ENCODE results near the gene ALKAL2.
"Not testable (repeated sequence)": the region's sequence is repeated elsewhere in the genome, so short reads cannot be mapped to it uniquely, and the experiment has no call there.

Gene ALKAL2, protein sequence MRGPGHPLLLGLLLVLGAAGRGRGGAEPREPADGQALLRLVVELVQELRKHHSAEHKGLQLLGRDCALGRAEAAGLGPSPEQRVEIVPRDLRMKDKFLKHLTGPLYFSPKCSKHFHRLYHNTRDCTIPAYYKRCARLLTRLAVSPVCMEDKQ

DNA sequence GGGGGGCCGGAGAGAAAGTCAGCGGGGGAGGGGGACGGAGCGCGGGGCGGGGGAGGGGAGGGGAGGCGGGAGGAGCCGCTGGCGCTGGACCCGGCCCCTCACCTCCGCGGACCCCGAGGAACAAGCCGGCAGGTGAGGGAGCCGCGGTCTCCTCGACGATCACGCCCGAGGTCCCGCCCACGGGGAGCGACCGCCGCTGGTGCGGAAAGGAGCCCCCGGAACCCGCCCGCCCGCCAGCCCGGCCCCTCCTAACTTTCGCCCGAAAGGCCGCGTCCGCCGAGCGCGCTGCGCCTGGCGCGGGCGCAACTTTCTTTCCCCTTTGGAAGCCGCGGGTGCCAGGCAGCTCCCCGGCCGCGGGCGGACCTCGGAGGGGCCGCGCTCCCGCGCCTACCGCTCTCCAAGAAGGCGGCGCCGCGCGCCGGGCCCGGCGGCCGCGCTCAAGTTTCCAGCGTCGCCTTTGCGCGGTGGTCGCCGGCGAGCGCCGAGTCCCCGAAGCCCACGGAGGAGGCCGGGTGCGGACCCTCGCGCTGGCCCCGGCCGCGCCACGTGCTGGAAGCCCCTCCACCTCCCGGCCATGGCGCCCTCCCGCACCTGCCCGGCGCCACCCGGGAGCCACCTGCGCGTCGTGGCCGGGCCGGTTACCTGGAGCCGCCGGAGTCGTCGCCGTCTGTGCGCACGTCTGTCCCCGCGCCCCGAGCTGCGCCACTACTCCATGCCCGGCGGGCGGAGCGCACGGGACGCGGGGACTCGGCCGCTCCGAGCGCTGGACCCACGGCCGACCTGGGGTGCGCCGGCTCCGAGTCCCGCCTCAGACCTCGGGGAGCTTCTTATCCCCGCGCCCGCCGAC lies at the start of gene ALKAL2:
Gene ALKAL2 (minus strand): TSS at position 181 of the 847 bp plus-strand sequence. CDS start 256 bp downstream, outside the sequence.
- no peak for DNase-seq

DNA sequence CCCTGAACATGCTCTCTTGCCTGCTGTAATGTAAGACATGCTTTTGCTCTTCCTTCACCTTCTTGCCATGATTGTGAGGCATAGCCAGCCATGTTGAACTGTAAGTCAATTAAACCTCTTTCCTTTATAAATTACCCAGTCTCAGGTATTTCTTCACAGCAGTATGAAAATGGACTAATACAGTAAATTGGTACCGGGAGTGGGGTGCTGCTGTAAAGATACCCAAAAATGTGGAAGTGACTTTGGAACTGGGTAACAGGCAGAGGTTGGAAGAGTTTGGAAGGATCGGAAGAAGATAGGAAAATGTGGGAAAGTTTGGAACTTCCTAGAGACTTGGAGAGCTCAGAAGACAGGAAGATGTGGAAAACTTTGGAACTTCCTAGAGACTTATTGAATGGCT lies 49.1 kb upstream of the ALKAL2 start:
- not testable (repeated sequence) for DNase-seq

DNA sequence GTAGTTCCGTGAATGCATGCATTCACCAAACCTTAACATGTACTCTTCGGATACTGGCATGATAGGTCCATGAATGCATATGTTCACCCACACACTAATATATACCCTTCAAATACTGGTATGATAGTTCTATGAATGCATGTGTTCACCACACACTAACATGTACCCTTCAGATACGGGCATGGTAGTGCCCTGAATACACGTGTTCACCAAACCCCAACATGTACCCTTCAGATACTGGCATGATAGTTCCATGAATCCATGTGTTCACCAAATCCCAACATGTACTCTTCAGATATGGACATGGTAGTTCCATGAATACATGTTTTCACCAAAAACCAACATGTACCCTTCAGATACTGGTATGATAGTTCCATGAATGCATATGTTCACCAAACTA lies 48.5 kb upstream of the ALKAL2 start:
- DNase-seq: no peak

DNA sequence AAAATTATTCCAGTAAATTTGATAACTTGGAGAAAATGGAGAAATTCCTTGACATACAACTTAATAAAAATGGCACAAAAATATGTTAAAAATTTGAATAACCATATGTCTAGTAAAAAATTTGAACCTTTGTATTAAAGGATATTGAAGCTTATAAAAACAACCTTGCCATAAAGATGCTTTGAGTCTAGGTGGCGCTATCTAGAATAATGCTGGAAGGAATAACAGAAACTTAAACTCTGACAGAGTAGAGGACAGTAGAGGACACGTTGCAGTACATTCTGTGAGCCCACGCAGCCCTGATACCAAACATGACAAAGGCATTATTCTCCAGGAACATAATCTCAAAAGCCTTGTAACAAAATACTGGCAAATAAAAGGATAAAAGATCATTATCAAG lies 44.7 kb upstream of the ALKAL2 start:
- no peak for DNase-seq

DNA sequence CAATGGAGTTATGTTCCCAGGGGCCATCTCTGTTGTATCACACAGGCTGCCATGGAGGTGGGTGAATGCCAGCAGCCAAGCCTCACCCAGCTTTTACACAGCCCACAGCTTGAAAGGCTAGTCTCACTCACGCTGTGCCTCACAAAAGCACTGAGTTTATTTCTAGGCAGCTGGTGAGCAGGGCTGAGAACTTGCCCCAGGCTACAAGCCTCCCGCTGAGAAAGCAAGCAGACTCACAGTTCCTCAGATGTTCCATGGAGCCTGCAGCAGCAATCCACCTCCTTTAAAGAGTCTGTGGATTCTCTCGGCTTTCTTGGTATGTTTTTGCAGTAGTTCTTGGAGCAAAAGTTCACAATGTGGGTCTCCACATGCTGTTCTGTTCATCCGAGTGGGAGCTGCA lies 40.9 kb upstream of the ALKAL2 start:
- DNase-seq: no peak

DNA sequence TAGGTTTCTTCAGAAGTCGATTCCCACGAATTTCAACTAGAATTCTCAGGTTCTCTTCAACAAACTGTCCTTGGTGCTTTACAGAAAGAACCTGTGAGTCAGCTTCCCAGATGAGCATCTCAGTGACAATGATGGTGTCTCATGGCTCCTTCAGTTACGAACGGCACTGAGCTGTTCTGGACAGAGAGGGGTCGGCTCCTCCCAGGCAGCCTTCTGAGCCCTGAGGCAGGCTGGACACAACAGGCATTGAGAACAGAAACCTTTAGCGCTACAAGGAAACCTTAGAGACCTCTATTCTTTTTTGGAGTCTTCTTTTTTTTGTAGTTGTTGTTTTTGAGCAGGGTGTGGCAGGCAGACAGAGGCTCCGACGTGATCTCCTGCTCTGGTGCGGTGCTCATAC lies 35.1 kb upstream of the ALKAL2 start:
- DNase-seq: no peak

DNA sequence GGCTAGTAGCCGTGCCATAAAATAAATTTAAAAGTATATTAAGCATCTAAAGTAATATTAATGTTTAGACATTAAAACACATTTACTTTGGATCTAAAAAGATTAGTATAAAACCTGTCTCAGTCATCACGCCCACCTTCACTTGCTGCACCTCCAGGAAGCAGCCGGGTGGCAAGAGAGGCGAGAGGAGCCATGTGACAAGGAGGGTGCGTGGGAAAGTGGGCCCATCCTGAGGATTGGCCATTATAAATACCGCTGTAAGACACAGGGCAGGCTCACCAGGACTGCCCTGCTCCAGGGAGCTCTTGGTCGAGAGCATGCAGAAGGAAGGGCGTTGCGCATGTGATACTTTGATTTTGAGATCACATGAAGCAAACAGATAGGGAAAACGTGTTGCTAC lies 34.4 kb upstream of the ALKAL2 start:
- no peak for DNase-seq

DNA sequence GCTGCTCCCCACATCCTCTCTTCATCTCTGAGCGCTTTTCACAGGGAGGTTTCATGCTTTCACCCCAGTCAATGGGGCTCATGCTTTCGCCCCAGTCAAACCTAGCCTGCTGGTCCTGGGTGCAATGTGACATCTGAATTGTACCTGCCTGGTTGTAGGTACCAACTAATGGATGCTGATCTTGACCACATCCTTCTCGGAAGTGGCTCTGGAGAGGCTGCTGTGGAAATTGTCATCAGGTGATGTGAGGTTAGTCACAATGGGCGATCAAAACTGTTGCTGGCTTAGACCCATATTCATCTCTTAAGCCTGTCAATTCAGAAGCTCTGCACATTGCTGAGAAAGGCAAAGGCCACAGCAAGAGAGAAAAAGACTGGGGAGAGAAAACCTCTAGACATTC lies 32.7 kb upstream of the ALKAL2 start:
- DNase-seq: no peak

DNA sequence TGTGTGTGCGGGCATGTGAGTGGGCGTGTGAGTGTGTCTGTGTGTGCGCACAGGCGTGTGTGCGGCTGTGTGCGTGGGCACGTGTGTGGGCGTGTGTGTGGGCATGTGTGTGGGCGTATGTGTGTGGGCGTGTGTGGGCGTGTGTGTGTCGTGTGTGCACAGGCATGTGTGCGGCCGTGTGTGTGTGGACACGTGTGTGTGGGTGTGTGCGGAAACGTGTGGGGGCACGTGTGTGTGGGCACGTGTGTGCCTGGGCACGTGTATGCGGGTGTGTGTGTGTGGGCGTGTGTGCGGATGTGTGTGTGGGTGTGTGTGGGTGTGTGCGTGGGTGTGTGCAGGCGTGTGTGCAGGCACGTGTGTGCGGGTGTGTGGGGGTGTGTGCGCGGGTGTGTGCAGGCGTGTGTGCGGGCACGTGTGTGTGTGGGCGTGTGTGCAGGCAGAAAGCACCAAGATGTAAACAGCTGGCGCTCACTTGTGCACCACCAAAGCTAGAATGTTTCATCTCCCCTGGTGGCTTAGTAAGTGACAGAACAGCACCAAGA lies 31.2 kb upstream of the ALKAL2 start:
- no peak for DNase-seq

DNA sequence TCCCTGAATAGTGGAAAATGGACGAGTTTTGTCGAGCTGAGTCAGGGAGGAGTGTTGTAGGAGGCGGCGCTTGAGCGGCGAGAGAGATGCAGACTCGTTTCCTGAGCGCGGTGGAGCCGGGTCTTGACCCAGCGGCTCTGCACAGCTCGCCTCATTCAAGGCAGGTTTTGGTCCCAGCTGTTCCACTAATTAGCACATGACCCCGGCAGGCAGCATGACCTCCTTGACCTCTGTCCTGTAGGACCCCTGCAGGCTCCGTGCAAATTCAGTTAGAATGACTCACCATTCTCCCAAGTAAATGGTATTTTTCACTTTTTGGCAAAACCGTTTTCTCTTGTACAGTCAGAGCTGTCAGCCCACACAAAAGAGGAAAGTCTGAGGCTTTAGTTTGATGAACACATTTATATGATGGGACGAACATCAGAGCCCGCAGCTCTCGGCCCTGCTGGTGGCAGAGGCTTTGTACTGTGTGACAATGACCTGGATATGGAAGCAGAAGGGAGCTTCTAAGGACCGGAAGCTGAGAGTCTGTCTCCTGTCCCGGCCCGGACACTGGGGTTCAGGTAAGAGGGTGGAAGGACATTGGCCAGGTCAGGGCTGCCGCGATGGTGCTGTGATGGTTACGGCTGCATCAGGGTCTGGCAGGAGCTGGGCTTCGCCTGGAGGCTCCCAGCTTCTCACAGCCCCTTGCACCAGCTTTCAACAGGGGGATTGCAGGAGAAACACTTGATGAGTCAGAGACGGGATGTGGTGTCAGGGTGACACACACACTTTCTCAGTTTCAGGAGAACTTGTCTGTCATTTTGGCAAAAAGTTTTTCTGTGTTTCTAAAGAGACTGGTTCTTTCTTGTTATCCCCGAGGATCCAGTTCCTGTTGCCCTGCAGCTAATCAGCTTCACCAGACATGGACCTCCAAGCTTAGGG lies 29.9 kb upstream of the ALKAL2 start:
- DNase-seq: no peak

DNA sequence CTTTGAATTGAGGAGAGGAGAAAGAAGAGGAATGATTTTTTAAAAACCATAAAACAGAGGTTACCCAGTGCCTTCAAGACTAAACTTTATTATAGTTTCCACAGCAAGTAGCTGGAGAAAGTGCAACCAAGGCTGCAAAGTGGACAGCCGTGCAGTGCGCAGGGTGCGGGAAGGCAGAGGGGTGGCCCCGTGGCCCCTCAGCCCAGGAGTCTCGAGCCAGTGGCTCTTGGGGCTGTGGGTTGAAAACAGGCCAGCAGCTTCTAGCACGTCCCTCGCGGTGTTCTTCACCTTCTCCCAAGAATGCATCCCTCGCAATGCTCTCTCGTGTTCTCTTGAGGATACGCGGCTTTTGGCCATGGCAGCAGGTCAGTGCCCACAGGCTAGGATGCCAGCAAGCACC lies 28.5 kb upstream of the ALKAL2 start:
- DNase-seq: no peak

DNA sequence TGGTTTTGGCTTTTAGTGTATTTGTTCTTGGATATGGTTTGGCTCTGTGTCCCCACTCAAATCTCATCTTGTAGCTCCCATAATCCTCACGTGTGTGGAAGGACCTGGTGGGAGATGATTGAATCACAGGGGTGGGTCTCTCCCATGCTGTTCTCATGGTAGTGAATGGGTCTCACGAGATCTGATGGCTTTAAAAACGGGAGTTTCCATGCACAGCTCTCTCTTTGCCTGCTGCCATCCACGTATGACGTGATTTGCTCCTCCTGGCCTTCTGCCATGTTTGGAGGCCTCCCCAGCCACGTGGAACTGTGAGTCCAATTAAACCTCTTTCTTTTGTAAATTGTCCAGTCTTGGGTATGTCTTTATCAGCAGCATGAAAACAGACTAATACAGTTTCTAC lies 28.0 kb upstream of the ALKAL2 start:
- DNase-seq: not testable (repeated sequence)

DNA sequence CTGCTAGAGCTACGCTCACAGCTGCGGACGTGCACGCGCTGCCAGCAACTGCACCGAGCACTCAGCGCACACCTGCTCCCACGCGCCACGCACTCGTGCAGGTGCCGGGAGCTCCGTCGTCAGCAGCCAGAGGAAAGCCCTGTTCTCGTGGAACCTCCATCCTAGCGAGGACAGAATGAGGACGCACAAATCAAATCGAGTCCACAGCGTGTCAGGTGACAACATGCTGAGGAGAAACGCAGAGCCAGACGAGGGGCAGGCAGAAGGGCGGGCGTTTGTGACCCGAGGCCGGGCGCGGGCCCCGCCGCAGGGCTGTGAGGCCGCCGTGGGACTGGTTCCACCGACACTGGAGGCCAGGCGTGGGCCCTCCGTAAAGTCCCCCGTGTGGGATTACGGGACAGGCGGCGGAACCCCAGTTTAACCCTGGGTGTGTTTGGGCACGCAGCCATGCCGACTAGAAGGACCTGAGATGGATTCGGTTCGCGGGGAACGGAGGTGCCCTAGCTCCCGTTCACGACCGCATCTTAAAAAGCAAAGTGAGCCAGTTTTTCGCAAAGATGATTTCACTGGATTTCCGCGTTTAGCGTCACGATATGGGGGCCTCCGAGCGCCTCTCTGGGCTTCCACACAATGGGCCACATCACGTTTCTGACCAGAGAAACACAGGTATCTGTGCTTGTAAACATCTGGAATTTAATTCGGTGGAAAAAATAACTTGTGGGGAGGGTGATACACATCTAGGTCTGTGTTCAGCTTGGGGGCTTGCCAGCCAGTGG lies 26.9 kb upstream of the ALKAL2 start:
- DNase-seq: peak; percentile 64

DNA sequence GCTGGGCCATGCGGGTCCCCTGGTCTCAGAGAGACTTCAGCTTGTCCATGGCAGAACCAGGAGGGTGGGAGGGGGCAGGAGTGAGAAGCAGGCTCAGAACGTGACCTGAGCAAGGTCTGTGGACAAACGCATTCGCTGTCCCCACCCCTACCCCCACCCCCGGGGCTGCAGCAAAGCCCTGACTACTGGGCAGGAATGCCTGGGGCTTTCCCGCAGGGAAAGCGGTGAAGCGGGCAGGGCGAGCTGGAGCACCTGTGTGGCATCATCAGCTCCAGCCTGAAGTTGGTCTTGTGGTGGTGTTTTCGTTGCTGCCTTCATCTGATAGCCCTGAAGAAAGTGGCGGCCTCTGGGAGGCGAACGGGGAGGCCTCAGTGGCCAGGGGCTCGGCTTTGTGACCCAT lies 26.1 kb upstream of the ALKAL2 start:
- DNase-seq: no peak

DNA sequence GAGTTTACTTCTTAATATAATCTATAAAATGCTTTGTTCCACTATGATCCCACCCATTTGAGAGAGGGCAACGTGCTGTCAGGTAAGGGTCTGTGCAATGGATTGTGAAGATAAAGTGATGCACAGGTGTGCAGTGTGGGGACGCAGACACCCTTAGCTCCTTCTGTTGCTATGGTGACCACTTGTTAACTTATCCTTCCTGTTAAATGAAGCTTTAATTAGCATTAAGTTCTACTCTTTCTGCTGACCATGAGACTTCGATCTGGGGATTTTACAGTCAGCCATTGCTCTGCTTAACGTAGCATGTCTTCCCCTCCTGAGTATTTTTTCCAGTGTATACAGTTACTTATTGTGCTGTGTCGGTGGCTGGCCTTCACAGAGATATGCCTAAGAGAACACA lies 23.1 kb upstream of the ALKAL2 start:
- no peak for DNase-seq

DNA sequence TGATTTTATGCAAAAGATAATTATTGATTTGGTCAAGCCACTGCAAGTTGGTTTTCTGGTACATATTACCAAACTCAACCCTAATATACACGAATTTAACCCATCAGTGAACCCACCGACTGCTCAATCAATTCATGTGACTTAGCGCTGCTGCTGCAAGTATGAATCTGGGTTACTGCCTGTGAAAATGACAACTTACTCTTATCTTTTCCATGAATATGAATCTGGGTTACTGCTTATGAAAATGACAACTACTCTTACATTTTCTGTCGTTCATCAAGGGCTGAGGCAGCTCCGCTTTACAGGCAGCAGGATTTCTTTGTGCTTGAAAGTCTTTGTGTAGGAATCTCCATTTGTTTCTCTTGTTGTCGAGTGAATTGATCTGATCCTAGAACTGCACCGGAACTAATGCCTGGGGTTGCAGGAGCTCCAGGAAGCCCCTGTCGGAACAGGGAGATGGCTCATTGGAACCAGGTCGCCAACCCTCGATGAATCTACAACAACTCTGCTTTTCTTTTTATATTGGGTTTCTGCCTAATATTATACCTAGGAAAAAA lies 22.1 kb upstream of the ALKAL2 start:
- no peak for DNase-seq

DNA sequence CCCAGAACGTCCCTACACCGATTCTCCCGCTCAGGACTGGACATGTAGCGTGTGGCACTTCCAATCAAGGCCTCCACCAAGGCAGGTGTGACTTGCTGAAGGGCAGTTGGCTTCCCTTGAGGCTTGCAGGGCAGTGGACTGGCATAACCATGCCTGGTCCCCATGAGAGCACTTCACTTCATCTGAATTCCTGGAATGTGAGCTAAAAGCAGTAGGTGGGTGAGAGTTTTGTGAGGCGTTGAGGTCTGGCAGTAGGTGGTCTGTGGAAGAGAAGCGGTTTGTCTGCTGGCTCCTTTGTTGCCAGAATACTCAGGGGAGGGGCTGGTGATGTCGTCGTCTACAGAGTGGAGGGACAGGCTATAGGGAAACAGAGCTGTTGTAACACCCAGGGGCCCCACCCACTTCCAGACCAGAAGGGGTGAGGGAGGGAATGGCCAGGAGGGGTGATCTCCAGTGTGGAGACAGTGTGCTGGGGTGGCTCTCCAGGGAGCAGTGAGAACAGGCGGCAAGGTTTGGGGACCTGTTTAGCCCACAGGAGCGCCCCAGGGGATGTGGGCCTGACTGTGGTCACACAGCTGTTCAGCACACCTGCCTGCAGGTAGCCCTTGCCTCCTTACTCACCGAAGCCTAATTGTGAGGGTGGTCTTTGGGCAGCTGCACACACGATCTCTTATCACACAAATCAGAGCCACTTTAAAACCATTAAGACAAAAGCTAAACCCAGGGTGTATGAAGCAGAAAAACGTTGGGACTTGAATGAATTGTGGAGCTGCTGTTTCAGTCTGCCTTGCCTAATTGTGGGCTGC lies 21.5 kb upstream of the ALKAL2 start:
- no peak for DNase-seq

DNA sequence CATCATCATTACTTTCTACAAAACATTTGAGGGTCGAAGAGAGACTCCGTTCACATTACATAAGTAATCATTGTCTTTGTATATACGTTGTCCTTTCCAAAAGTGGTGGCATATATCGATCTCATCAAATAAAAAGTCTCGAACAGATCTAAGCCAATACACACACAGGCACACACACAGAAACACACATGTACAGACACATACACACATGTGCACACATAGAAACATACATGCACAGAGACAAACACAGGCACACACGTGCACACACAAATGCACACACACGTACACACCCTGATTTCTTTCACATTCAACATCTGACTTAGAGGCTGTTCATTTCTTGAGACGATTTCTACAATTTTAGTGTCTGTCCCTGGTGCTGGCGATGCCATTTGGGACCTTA lies 17.5 kb upstream of the ALKAL2 start:
- DNase-seq: no peak

DNA sequence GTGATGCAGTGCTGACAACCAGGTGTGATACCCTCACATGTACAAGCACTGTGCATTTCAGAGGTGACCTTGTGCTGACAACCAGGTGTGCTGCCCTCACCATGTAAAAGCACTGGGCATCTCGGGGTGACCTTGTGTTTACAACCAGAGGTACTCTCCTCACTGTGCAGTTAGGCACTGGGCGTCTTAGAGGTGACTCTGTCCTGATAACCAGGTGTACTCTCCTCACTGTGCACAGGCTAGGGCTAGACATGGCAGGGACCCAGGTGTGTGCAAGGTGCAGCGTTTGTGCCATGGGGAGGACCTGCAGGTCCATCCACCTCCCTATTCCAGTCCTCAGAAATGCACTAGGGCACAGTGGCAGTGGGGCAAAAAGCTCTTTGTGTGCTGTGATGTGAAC lies 8.5 kb upstream of the ALKAL2 start:
- no peak for DNase-seq

DNA sequence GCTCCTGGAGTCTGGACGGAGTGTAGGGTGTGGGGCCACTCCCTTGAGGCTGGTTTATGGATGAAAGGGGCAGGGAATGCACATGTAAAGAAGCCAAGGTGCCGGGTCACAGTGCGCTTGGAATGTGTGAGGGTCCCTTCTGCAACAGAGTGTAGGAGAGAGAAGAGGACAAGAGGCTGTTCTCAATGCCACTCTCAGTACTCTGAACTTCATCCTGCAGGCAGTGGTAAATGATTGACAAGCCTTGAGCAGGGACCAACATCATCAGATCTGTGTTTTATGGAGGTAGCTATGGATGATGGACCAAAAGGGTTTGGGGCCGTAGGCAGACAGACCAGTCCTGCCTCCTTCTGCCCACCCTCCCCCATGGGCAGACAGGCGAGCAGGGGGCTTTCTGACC lies 7.2 kb upstream of the ALKAL2 start:
- no peak for DNase-seq

DNA sequence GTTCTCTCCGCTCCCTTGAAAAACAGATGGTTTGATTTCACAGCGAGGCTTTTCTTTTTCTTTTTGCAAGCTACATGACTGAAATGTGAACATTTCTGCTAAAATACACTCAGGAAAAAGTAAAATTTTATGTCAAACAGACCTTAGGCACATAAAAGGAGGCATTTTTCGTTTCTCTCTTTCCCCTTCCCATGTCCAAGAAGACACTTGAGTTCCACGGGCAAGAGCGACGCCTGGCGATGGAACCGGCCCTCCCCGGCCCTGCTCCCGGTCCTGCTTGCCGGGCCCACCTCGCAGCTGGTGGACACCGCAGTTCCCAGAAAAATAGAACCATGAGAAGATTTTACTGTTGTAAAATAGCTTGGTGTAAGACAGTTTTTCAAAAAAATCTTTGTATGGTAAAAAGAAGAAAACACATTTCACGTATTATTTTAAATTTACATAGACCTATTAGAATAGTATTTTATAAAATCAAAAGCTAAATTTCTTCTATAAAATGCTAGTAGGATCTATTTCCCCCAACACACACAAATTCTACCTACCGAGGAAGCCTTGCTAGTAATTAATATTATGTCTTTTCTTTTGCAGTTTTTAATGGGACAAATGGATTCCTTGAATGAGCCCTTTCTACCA lies 2.3 kb upstream of the ALKAL2 start:
- peak; percentile 38 for DNase-seq
